NCI-H187 (cell line): ENCODE results near the gene RASA3.
"Not testable (repeated sequence)": the region's sequence is repeated elsewhere in the genome, so short reads cannot be mapped to it uniquely, and the experiment has no call there.

Experiments
- DNase-seq, 2 experiments: peaks; one replicate each; lab custom pipeline; 2025; lab: John Stamatoyannopoulos, UW

The RASA3 gene

GRCh38 chr13:114132419-114133121, at the start of gene RASA3:
Gene RASA3, minus strand, starts transcription at chr13:114132623. Its CDS starts 134 bp downstream, at chr13:114132489.
- peak in 1 of 2 experiments; percentile 54 for DNase-seq

- DNase-seq, result no peak
Measured at GRCh38 chr13:114179087-114179658, 46.8 kb upstream of the RASA3 start, which contains the start of gene CFAP97D2. Gene CFAP97D2, plus strand, starts transcription at chr13:114179257. Its CDS starts 74 bp downstream, at chr13:114179331.

GRCh38 chr13:114177245-114178010, 45.0 kb upstream of the RASA3 start:
- DNase-seq, result no peak

GRCh38 chr13:114176359-114176902, 44.0 kb upstream of the RASA3 start:
- DNase-seq, result not testable (repeated sequence)

- DNase-seq, result no peak
Measured at GRCh38 chr13:114174529-114174961, 42.1 kb upstream of the RASA3 start.

GRCh38 chr13:114173745-114174144, 41.3 kb upstream of the RASA3 start:
- no peak for DNase-seq

- DNase-seq, result no peak
Measured at GRCh38 chr13:114173272-114173671, 40.8 kb upstream of the RASA3 start.

- no peak for DNase-seq
Measured at GRCh38 chr13:114167885-114168284, 35.5 kb upstream of the RASA3 start.

- DNase-seq, result no peak
Measured at GRCh38 chr13:114167426-114167825, 35.0 kb upstream of the RASA3 start.

- no peak for DNase-seq
Measured at GRCh38 chr13:114166381-114167131, 34.1 kb upstream of the RASA3 start.

GRCh38 chr13:114164681-114165429, 32.4 kb upstream of the RASA3 start:
- DNase-seq, result no peak

GRCh38 chr13:114164053-114164452, 31.6 kb upstream of the RASA3 start:
- no peak for DNase-seq

GRCh38 chr13:114162533-114162922, 30.1 kb upstream of the RASA3 start:
- DNase-seq, result no peak

- DNase-seq, result no peak
Measured at GRCh38 chr13:114161644-114162532, 29.5 kb upstream of the RASA3 start.

- no peak for DNase-seq
Measured at GRCh38 chr13:114161028-114161556, 28.7 kb upstream of the RASA3 start.

- DNase-seq, result not testable (repeated sequence)
Measured at GRCh38 chr13:114158869-114159666, 26.6 kb upstream of the RASA3 start.

GRCh38 chr13:114157869-114158495, 25.6 kb upstream of the RASA3 start:
- DNase-seq, result no peak
